GM18873 (cell line): Measurements from ENCODE around the gene ST8SIA2.

ENCODE experiments used
- ATAC-seq: cut with Tn5 transposase; IDR thresholded peaks from one replicate; pipeline ENCODE4 v1.9.1; 2021; ENCODE audit warnings: mild to moderate bottlenecking, moderate library complexity, moderate number of reproducible peaks; ENCODE audit not compliant: unreplicated experiment, low FRiP score

Gene ST8SIA2

GRCh38 chr15:92393071-92393979 is at the start of gene ST8SIA2:
Gene ST8SIA2 (plus strand): TSS chr15:92393881. CDS start chr15:92394065, 184 bp downstream.
- no peak for ATAC-seq

GRCh38 chr15:92343924-92344643 is 49.6 kb upstream of the ST8SIA2 start:
- ATAC-seq, result no peak

- no peak for ATAC-seq
Observed at GRCh38 chr15:92346063-92346462, 47.6 kb upstream of the ST8SIA2 start.

- no peak for ATAC-seq
Observed at GRCh38 chr15:92355307-92355706, 38.4 kb upstream of the ST8SIA2 start.

- ATAC-seq, result no peak
Observed at GRCh38 chr15:92361321-92362000, 32.2 kb upstream of the ST8SIA2 start.

GRCh38 chr15:92362001-92362350 is 31.7 kb upstream of the ST8SIA2 start:
- no peak for ATAC-seq

GRCh38 chr15:92365084-92365483 is 28.6 kb upstream of the ST8SIA2 start:
- no peak for ATAC-seq

- ATAC-seq, result no peak
Observed at GRCh38 chr15:92365906-92366305, 27.8 kb upstream of the ST8SIA2 start.

GRCh38 chr15:92366381-92366780 is 27.3 kb upstream of the ST8SIA2 start:
- ATAC-seq, result no peak

GRCh38 chr15:92375057-92375456 is 18.6 kb upstream of the ST8SIA2 start:
- ATAC-seq, result no peak

GRCh38 chr15:92376109-92376508 is 17.6 kb upstream of the ST8SIA2 start:
- ATAC-seq, result no peak

GRCh38 chr15:92377083-92377789 is 16.4 kb upstream of the ST8SIA2 start:
- ATAC-seq, result no peak

GRCh38 chr15:92383519-92384324 is 10.0 kb upstream of the ST8SIA2 start:
- no peak for ATAC-seq

GRCh38 chr15:92384381-92384780 is 9.3 kb upstream of the ST8SIA2 start:
- no peak for ATAC-seq

- no peak for ATAC-seq
Observed at GRCh38 chr15:92385096-92385495, 8.6 kb upstream of the ST8SIA2 start.

- no peak for ATAC-seq
Observed at GRCh38 chr15:92391640-92392039, 2.0 kb upstream of the ST8SIA2 start.

- ATAC-seq, result no peak
Observed at GRCh38 chr15:92392462-92392861, 1.2 kb upstream of the ST8SIA2 start.

- ATAC-seq, result no peak
Observed at GRCh38 chr15:92393980-92394308, 263 bp downstream of the ST8SIA2 start.

- no peak for ATAC-seq
Observed at GRCh38 chr15:92394309-92395097, 822 bp downstream of the ST8SIA2 start.
